Thyroid gland (tissue), 4 donors: ENCODE results near the gene KDM4B. TPM values are rescaled to one million over a fixed set of nuclear protein-coding genes. Genes with fewer than 3 reads are reported as not detected.

Source experiments
- DNase-seq, 2 donors: peaks; one replicate each; pipeline ENCODE4 v3.0.0-alpha.2; 2019
- H3K27ac ChIP-seq, 3 donors: fragments of 200-600 bp; sonication (generic); 1 replicate in 2 of 3; 2 replicates in 1 of 3; pipeline ENCODE4 v1.5.1; 2016 to 2019; ENCODE audit warnings: mild to moderate bottlenecking in 1 of 3, moderate library complexity in 1 of 3
- H3K27me3 ChIP-seq: fragments of 200-600 bp; sonication (generic); one replicate; pipeline ENCODE4 v1.5.1; 2019
- H3K36me3 ChIP-seq, 2 donors: fragments of 200-600 bp; sonication (generic); one replicate each; pipeline ENCODE4 v1.5.1; 2016 to 2019
- H3K4me1 ChIP-seq, 2 donors: fragments of 200-600 bp; sonication (generic); one replicate each; pipeline ENCODE4 v1.5.1; 2017 to 2019
- H3K4me3 ChIP-seq, 3 donors: fragments of 200-600 bp; sonication (generic); replicated peaks in 1 of 3; 1 replicate in 2 of 3; 2 replicates in 1 of 3; pipeline ENCODE4 v1.5.1; 2016; ENCODE audit warnings: mild to moderate bottlenecking in 1 of 3
- H3K9me3 ChIP-seq: fragments of 200-600 bp; sonication (generic); one replicate; pipeline ENCODE4 v1.5.1; 2017
- POLR2A ChIP-seq, 2 donors: fragments of 450-650 bp; IDR thresholded peaks; one replicate each; pipeline ENCODE4 v1.6.1; 2017; ENCODE audit warnings: antibody characterized with exemption in 2 of 2, mild to moderate bottlenecking in 2 of 2, moderate library complexity in 1 of 2
- WGBS, 2 donors: methylation state at CpG; one replicate each; pipeline ENCODE4 v1.1.5; 2017; 5-methylcytosine and 5-hydroxymethylcytosine counted together
- intact Hi-C: fragments of 100-400 bp; cut with DNase I; formaldehyde crosslinking; loops from one replicate; pipeline ENCODE4 v1.15.1; 2023
- total RNA-seq, 4 donors: library from RNA; depleted of rRNA; stranded (reverse); fragments of >200 nt; gene quantifications; one replicate each; pipeline ENCODE4 v1.2.3, GENCODE V29; 2016
- TF ChIP-seq, protein P1 (sequence below), 6 experiments: fragments of 200-600 bp in 3 of 6; fragments of 450-650 bp in 3 of 6; sonication (generic) in 3 of 6; IDR thresholded peaks; one replicate each; pipeline ENCODE4 v1.5.1; 2016 to 2019; ENCODE audit warnings: antibody characterized with exemption in 6 of 6, mild to moderate bottlenecking in 2 of 6, inconsistent platforms in 1 of 6, moderate library complexity in 1 of 6

KDM4B gene
- total RNA-seq, 4 donors from 2014 or later = 44.3 to 87.2 (median 75.8) TPM

DNA sequence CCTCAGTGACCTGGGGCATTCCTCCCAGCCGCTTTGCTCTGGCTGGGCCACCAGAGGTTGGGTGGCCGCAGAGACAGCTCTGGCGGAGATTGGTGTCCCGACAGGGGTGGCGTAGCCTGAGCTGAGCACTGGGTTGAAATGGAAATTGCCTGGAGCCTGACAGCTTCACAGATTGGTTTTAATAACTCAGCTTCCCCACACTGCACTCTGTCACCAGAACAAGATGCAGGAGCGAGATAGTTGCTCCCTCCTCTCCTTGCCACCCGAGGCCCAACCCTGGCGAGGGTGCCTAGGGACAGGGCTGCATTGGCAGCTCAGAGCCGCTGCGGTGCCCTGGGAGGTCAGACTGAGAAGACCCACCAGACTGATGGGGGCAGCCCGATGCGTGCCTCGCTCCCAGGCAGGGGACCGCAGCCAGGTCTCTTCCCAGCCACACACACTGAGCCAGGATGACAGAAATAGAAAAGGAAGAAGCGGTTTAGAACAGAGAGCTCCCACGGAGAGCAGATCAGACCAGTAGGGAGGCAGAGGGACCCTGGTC lies 84.1 kb downstream of the KDM4B start:
- H3K27me3 ChIP-seq = no peaks in the 10 kb centered on the region
- H3K27ac ChIP-seq = no peak overlapping the region
- no peak for TF ChIP-seq POLR2A (IDR thresholded peaks at IDR 0.05)
- TF ChIP-seq, protein P1, sequence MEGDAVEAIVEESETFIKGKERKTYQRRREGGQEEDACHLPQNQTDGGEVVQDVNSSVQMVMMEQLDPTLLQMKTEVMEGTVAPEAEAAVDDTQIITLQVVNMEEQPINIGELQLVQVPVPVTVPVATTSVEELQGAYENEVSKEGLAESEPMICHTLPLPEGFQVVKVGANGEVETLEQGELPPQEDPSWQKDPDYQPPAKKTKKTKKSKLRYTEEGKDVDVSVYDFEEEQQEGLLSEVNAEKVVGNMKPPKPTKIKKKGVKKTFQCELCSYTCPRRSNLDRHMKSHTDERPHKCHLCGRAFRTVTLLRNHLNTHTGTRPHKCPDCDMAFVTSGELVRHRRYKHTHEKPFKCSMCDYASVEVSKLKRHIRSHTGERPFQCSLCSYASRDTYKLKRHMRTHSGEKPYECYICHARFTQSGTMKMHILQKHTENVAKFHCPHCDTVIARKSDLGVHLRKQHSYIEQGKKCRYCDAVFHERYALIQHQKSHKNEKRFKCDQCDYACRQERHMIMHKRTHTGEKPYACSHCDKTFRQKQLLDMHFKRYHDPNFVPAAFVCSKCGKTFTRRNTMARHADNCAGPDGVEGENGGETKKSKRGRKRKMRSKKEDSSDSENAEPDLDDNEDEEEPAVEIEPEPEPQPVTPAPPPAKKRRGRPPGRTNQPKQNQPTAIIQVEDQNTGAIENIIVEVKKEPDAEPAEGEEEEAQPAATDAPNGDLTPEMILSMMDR (IDR thresholded peaks at IDR 0.05) = no peak
- no peak overlapping the region for H3K4me3 ChIP-seq
- intact Hi-C loops = no loop called here
- H3K4me1 ChIP-seq = peaks cover 0 to 15% of the 10 kb centered on the region in 2 donors
- H3K36me3 ChIP-seq = peaks cover 11 to 12% of the 10 kb centered on the region in 2 donors
- no peak for DNase-seq
- H3K9me3 ChIP-seq = no peaks in the 10 kb centered on the region
- WGBS, 2 donors = 92 to 96% methylated on average over 15 to 16 of the region's 16 CpGs

DNA sequence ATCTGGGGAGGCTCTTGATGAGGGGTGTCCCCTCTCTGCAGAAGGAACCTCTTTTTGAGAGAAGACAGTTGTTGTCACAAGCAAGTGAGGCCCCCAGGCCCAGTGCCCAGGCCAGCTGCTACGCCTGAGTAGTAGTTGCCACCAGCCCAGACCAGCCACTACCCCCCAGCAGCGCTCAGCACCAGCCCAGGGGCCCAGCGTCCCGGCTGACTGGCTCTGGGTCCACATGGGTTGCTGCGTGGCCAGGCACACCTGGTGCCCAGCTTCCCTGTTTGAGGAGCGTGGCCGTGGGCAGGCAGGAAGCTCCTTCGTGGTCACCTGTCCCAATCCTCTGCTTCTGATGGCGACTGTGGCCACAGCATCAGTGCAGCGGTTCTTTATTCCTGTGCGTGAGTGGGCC lies 84.7 kb downstream of the KDM4B start:
- intact Hi-C loops = no loop called here
- WGBS, 2 donors = 79 to 84% methylated on average over 6 of the region's 11 CpGs
- H3K36me3 ChIP-seq = peaks cover 10 to 11% of the 10 kb centered on the region in 2 donors

DNA sequence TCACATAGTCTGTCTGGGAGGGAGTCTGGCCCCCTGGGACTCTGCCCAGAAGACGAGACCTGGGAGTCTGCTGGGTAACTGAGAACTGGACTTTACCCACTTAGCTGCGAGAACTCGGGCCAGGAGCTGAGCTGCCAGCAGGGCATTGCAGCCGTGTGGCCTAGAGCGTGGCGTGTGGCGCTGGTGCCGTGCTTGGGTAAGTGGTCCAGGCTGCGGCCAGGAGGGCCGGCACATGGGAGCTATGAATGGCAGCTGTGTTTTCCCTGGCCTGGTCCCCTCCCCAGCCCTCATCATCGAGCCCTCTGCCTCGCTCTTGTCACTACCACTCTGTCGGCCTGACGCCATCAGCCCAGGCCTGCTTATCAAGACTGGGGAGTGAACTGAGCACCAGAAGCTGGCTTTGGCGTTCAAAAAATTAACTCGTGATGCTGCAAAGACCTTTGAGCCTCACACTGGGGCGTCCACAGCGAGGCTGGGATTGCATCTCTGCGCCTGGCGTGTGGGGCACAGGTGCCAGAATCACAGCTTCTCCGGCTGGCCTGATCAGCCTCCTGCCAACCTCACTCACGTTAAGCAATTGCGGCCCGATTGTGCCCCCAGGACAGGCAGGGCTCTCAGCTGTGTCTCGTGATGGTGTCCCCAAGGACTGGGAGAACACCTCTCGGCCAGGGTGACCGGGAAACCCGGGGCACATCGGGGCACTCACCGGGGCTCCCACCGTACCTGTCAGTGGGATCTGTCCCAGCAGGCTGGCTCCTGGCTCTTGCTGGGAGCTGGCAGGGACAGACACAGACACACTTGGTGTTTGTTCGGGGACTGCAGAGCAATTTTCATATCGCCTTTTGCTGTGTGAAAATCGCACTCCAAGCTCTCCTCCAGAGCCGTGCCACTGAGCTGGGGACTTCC lies 85.9 kb downstream of the KDM4B start:
- H3K27me3 ChIP-seq = no peaks in the 10 kb centered on the region
- H3K36me3 ChIP-seq = peaks cover 10 to 12% of the 10 kb centered on the region in 2 donors
- no peaks in the 10 kb centered on the region for H3K9me3 ChIP-seq
- 87 to 92% methylated on average over 18 to 25 of the region's 35 CpGs for WGBS, 2 donors
- TF ChIP-seq, protein P1 (IDR thresholded peaks at IDR 0.05) = no peak
- no peak for TF ChIP-seq POLR2A (IDR thresholded peaks at IDR 0.05)
- H3K4me1 ChIP-seq = no peaks in the 10 kb centered on the region
- no peak overlapping the region for H3K4me3 ChIP-seq
- intact Hi-C loops = no loop called here
- DNase-seq = no peak
- no peak overlapping the region for H3K27ac ChIP-seq

More for the DNA sequence above, 84.7 kb downstream of the KDM4B start:
- no peaks in the 10 kb centered on the region for H3K27me3 ChIP-seq
- H3K27ac ChIP-seq = no peak overlapping the region
- DNase-seq = peak; percentile 28 to 39
- no peak overlapping the region for H3K4me3 ChIP-seq
- H3K4me1 ChIP-seq = peaks cover 0 to 9% of the 10 kb centered on the region in 2 donors
- no peaks in the 10 kb centered on the region for H3K9me3 ChIP-seq
- TF ChIP-seq, protein P1 (IDR thresholded peaks at IDR 0.05) = no peak

DNA sequence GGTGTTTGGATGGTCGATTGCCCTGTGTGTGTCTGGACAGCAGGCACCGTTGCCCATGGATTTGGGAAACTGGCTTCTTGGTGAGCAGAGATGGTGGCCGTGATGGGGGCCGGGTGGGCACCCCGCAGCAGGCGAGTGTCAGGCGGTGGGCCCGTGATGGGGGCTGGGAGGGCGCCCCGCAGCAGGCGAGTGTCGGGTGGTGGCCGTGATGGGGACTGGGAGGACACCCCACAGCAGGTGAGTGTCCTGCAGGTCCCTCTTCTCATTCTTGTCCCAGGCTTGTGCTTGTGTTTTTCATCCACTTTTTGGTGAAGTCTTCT lies 86.5 kb downstream of the KDM4B start:
- DNase-seq = no peak
- intact Hi-C loops = no loop called here
- Histone ChIP-seq H3K4me3 (no peak overlapping the region), H3K36me3 (peaks cover 10 to 14% of the 10 kb centered on the region in 2 donors), H3K27ac (no peak overlapping the region), H3K27me3 (no peaks in the 10 kb centered on the region), H3K9me3 (no peaks in the 10 kb centered on the region), H3K4me1 (no peaks in the 10 kb centered on the region)
- TF ChIP-seq, protein P1 (IDR thresholded peaks at IDR 0.05) = no peak
- no peak for TF ChIP-seq POLR2A (IDR thresholded peaks at IDR 0.05)
- 93 to 97% methylated on average over 13 of the region's 13 CpGs for WGBS, 2 donors

DNA sequence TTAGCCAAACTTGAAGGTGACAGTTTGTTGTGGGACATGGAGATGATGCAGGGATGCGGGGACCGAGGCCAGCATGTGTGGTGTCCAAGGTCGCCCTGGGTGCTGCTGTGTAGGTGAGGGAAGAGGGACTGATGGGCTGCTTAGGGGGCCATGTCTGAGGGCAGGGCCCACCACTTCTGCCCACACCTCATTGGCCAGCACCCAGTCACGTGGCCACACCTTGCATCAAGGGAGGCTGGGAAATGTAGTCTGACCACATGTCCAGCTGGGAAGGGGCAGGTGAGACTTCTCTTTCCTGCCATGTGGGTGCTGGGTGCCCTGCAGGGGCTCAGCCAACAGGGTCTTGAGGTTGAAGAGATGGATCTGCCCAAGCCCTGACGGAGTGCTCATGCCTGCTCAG lies 88.9 kb downstream of the KDM4B start:
- 89 to 94% methylated on average over 4 to 5 of the region's 5 CpGs for WGBS, 2 donors

More for the DNA sequence above, 88.9 kb downstream of the KDM4B start:
- H3K4me3 ChIP-seq = no peak overlapping the region
- H3K36me3 ChIP-seq = peaks cover 15 to 16% of the 10 kb centered on the region in 2 donors
- H3K9me3 ChIP-seq = no peaks in the 10 kb centered on the region
- TF ChIP-seq POLR2A (IDR thresholded peaks at IDR 0.05) = no peak
- TF ChIP-seq, protein P1 (IDR thresholded peaks at IDR 0.05) = no peak
- intact Hi-C loops = no loop called here
- no peaks in the 10 kb centered on the region for H3K4me1 ChIP-seq
- DNase-seq = no peak
- H3K27ac ChIP-seq = no peak overlapping the region
- H3K27me3 ChIP-seq = no peaks in the 10 kb centered on the region
